DND-41 (cell line): ENCODE results near the gene NFKBIE.

Experiments used
- CTCF ChIP-seq: IDR thresholded peaks from 2 replicates; pipeline ENCODE4 v1.5.1; 2012; ENCODE audit warnings: borderline replicate concordance, low read length, moderate library complexity, mild to moderate bottlenecking; ENCODE audit not compliant: poor library complexity, severe bottlenecking; ENCODE audit errors: extremely low read depth
- EZH2 ChIP-seq: IDR thresholded peaks from 3 replicates; pipeline ENCODE4 v1.6.1; 2012; ENCODE audit warnings: borderline replicate concordance, low read depth, mild to moderate bottlenecking, moderate library complexity, low read length, inconsistent platforms; ENCODE audit not compliant: severe bottlenecking

- TF ChIP-seq EZH2, result no peak
- TF ChIP-seq CTCF, result no peak
These were observed 42.6 kb downstream of the NFKBIE start for GRCh38 chr6:44222486-44223318.
